Prostate gland (tissue), 2 donors: ENCODE measurements around the gene BPIFB1.

Experiments used
- CTCF ChIP-seq, 4 experiments: fragments of 200-600 bp in 2 of 4; fragments of 450-650 bp in 2 of 4; sonication (generic) in 2 of 4; IDR thresholded peaks; 1 replicate in 3 of 4; 2 replicates in 1 of 4; pipeline ENCODE4 v1.5.1; 2016 to 2019; ENCODE audit warnings: antibody characterized with exemption in 4 of 4, mild to moderate bottlenecking in 2 of 4, moderate library complexity in 2 of 4
- POLR2A ChIP-seq: fragments of 450-650 bp; IDR thresholded peaks from one replicate; pipeline ENCODE4 v1.6.1; 2016; ENCODE audit warnings: antibody characterized with exemption, mild to moderate bottlenecking

GRCh38 chr20:33334111-33334510, 51.1 kb downstream of the BPIFB1 start:
- no peak for TF ChIP-seq CTCF (IDR thresholded peaks at IDR 0.05)
- TF ChIP-seq POLR2A = no peak
